DMS 273 (cell line): ENCODE data around the gene NADK2.

ENCODE experiments used
- DNase-seq: peaks from one replicate; lab custom pipeline; 2025; ENCODE audit not compliant: unreplicated experiment; lab: John Stamatoyannopoulos, UW

The NADK2 gene

DNA sequence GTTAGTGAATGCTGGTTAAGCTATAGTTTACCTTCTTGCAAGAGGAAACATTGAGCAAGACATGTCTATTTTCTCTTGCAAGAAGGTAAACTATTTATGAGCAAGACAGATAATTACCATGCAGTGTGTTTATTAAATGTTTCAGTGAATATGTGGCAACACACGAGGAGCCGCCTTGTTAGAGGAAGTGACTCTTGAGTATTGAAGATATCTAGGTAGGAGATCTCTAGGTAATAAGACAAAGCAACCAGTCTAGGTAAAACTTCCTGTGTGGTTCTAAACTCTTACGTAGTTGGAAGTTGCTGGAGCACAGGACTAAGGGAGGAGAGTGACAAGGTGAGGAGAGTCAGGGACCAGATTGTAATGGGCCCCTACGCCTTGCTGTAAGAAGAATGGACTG lies 73.0 kb downstream of the NADK2 start:
- DNase-seq, result no peak

DNA sequence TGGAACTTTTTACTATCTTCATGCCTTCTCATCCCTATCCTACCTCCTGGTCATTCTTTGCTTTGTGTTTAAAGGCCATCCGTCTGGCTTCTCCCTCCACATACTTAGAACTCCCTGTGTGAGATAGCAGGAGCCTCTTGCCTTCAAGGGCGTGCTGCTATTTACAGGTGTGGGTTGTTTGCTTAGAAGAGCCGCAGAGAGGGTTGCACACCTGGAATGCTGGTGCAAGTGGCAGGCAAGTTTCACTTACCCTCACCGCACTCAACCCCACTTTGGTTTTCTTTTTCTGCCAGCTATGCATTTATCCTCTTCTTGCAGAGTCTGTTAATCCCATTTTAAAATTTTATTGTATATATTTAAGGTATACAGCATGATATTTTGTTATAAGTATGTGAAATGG lies 77.3 kb downstream of the NADK2 start:
- no peak for DNase-seq

DNA sequence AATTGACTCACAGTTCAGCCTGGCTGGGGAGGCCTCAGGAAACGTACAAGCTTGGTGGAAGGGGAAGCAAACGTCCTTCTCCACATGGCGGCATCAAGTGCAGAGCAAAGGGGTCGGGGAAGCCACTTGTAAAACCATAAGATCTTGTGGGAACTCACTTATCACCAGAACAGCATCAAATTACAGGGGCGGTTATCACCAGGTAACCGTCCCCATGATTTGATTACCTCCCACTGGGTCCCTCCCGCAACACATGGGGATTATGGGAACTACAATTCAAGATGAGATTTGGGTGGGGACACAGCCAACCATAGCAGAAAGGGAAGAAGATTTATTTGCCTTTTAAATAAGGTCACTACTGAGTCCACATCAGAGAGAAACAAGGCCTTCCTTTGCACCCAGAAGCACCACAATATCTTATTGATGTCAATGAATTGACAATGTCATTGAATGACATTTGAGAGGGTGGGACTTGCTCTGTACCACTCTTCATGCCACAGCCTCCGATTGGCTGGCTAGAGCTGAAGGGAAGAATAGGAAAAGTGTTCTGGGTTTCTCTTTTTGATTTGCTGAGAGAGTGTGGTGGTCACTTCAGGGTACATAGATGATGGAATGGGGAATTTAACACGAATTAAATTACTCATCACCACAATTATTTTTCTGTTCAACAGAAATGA lies 78.8 kb downstream of the NADK2 start:
- DNase-seq, result no peak

DNA sequence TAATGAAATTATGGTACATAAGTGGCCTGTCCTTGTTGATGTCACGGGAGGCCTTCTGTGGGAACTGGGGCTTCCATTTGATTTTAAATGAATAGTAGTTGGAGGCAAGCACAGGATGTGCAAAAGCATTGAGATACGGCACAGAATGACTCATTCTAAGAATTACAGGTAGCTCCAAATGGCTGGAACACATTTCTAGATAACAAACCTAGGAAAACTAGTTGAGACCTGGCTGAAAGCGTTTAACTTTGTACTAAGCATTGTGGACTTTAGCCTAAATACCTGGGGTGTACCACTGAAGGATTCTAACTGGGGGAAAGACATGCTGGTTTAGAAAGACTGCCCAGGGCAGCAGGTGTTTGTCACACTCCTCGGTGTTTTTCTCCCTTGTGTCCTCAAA lies 80.4 kb downstream of the NADK2 start:
- DNase-seq, result no peak

DNA sequence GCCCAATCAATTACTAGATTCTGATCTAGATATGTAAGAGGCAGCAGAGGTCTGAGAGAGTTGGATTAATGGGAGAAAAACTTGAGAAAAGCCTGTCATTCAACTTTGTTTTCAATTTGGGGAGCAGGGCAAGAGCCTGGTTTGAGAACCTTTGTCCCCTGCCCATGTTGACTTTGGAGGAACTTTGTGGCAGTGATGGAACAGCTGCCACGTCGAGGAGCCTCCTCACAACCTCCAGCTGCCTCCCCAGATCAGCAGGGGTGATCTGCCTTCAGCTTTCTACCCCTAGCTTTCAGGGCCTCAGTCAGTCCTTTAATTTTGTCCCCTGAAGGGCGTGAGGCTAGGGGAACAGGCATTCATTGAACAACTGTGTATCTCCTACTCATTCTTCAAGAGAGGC lies 81.1 kb downstream of the NADK2 start:
- DNase-seq, result no peak

DNA sequence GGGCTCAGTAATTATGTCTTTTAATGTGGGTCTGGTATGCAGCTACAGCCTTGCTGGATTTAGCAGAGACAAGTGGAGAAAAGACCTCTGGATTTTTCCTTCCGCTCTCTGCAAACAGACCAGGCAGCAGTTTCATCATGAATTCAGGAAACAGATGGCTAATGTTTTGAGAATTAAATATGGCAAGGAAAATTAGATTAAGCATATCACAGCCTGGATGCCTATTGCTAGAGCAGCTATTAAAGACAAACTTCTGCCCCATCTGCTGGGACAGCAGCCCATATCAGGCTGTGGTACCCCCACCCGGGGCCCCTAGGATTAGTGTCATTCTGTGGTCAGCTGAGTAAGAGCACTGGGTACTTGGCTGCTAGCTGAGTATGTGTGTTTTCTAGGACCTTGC lies 83.6 kb downstream of the NADK2 start:
- DNase-seq, result peak; percentile 79

- DNase-seq, result no peak
These were observed 85.1 kb downstream of the NADK2 start for GRCh38 chr5:36156619-36157018.

GRCh38 chr5:36156121-36156601 lies 85.6 kb downstream of the NADK2 start:
- DNase-seq, result peak; percentile 88

GRCh38 chr5:36155291-36155690 lies 86.4 kb downstream of the NADK2 start:
- DNase-seq, result no peak

DNA sequence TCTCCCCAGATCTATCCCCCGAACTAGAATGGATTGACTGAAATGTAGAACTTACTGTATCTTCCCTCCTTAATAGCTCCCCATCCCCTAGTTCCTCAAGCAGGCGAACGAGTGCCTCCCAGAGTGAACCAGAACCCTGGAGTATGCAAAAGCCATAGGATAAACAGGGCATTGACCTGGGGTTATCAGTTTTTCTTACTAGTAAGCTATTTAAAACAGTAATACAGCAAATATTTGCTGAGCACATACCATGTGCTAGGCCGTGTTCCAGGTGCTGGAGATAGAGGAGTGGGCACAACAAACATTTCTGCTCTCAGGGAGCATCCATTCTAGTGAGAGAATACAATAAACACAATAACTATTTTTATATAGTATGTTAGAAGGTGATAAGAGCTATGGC lies 88.0 kb downstream of the NADK2 start:
- DNase-seq, result no peak

DNA sequence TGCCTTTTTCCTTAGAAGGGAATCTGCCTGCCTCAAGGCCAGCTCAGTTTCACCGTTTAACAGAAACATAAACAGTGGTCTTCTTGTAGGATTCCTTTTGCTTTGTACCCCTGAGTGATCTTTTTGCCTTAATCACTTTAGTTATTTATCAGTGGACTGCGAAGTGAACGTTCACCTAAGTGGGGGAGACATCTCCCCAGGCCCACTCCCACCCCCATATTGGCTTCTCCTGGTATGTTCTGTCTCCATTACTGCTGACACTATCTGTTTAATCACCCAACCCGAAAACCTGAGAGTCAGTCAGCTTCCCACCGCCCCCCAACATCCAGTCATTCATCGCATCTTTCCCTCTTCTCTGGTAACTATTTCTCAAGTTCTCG lies 88.4 kb downstream of the NADK2 start:
- DNase-seq, result no peak

DNA sequence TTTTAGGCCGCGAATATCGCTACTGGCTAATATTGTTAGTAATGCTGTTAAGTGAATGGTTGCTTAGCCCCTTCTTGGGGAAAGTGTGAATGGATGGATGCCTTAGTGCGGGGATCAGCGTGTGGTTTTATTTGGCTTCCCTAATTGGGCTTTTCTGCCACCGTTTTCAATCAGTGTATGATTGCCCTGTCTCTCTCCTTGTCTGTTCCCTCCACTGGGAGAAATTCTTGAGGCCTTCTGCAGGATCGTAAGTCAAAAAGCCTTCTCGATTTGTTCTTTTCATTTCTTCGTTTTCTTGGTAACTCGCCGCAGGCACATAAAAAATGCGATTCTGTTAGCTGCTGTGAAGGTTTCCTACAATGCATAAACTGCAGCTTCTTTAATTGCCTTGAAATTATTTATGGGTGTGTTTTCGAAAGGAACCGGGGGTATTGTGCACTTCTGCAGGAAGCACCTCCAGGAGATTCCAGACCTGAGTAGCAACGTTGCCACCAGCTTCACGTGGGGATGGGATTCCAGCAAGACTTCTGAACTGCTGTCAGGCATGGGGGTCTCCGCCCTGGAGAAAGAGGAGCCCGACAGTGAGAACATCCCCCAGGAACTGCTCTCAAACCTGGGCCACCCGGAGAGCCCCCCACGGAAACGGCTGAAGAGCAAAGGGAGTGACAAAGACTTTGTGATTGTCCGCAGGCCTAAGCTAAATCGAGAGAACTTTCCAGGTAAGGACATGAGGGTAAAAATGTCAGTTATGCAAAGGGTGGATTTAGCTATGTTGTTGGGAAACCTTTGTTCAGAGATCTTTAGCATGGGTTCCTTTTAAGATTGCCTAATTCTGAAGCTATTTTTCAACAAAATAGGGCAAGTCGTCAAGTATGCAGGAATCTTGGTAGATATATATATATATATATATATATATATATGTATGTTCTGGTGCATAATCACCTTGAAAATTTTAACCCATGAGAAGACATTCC lies 89.1 kb downstream of the NADK2 start:
- peak; percentile 51 for DNase-seq

DNA sequence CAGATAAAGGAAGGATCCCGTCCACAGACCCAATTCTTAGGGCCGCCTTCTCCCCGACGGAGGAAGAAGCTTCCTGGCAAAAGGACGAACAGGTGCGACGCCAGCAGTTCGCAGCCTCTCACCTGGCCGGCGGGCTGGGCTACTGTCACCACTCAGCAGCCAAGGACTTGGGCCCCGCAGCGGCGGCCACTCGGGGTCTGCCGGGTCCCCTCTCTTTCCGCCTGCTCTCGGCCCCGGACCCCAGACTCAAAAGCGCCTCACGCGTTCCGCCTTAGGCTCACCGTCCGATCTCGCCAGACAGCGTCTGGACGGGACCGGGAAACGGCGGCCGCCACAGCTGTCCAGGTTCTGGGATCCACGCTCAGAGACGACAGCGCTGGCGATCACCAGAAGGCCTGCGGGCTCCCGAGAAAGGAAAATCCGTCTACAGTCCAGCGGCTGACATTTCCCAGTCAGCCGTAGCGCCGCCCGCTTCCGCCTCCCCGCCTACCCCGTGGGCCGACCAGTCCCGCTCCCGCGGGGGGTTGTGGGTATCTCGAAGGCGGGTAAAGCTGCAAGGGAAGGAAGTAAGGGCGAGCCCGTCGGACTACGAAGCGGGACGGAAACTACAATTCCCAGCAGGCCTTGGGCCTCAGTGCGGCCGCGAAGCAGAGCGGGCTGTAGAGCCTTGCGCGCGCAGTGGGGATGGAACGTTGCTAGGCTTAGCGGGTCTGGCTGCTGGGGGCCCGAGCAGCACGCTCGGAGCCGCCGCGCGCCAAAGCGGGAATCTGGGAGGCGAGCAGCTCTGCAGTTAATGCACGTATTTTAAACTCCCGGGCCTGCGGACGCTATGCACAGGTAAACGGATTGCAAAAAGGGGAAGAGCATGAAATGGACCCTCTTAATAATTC lies 90.0 kb downstream of the NADK2 start, which contains the start of the genes LMBRD2 and SKP2:
Gene LMBRD2, minus strand, starts transcription at position 454 of the 890 bp plus-strand sequence. CDS start 8,538 bp downstream, outside the sequence.
Gene SKP2, plus strand, starts transcription at position 678 of the 890 bp plus-strand sequence. Its CDS starts 152 bp downstream, at position 830.
- DNase-seq, result peak; percentile 100

GRCh38 chr5:36150676-36151433 lies 90.9 kb downstream of the NADK2 start:
- DNase-seq, result peak; percentile 70

- no peak for DNase-seq
These were observed 94.0 kb downstream of the NADK2 start for GRCh38 chr5:36147681-36148080.

GRCh38 chr5:36146390-36146789 lies 95.3 kb downstream of the NADK2 start:
- no peak for DNase-seq

DNA sequence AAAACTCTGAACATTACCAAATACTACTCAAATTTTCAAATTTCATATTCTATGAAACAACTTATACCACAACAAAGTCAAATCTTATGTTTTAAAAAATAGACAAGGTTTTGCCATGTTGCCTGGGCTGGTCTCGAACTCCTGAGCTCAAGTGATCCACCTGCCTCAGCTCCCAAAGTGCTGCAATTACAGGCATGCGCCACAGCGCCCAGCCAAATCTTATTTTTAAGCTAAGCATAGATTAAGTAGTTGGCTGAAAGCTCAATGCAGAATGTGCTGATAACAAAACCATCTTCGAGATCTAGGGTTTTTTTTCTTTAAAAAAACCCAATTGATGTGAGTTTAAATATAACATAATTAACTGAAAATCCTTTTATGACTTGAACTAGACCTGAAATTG lies 96.4 kb downstream of the NADK2 start:
- DNase-seq, result peak; percentile 12
